ENCODE data around the gene YOD1. TPM values are rescaled to one million over a fixed set of nuclear protein-coding genes. Genes with fewer than 3 reads are reported as not detected.

YOD1 gene
- total RNA-seq, 1 donor from 2014 or later, result 5.5 TPM

- H3K27ac Mint-ChIP-seq (ENCODE audit: unreplicated experiment), result no peak overlapping the region
- no peaks in the 10 kb centered on the region for H3K27me3 Mint-ChIP-seq (ENCODE audit: low read depth)
- no peaks in the 10 kb centered on the region for H3K4me1 Mint-ChIP-seq (ENCODE audit: low read depth)
- H3K36me3 Mint-ChIP-seq (ENCODE audit: low read depth), result peaks cover 26% of the 10 kb centered on the region
- no peak for DNase-seq (ENCODE audit: low spot score)
- no peak overlapping the region for H3K4me3 Mint-ChIP-seq (ENCODE audit: unreplicated experiment)
- no peak for TF ChIP-seq CTCF (IDR thresholded peaks at IDR 0.05)
- H3K9me3 Mint-ChIP-seq (ENCODE audit: low read depth), result no peaks in the 10 kb centered on the region
Observed at GRCh38 chr1:207058878-207059867, 8.2 kb upstream of the YOD1 start.

GRCh38 chr1:207058252-207058651 is 7.2 kb upstream of the YOD1 start:
- no peak for DNase-seq (ENCODE audit: low spot score)
- Mint-ChIP-seq H3K4me3 (ENCODE audit: unreplicated experiment) (no peak overlapping the region), H3K27me3 (ENCODE audit: low read depth) (no peaks in the 10 kb centered on the region), H3K27ac (ENCODE audit: unreplicated experiment) (no peak overlapping the region), H3K4me1 (ENCODE audit: low read depth) (peaks cover 4% of the 10 kb centered on the region), H3K36me3 (ENCODE audit: low read depth) (peaks cover 20% of the 10 kb centered on the region), H3K9me3 (ENCODE audit: low read depth) (no peaks in the 10 kb centered on the region)
- TF ChIP-seq CTCF (IDR thresholded peaks at IDR 0.05), result no peak

GRCh38 chr1:207056673-207057072 is 5.7 kb upstream of the YOD1 start:
- no peak for DNase-seq (ENCODE audit: low spot score)
- peaks cover 7% of the 10 kb centered on the region for H3K36me3 Mint-ChIP-seq (ENCODE audit: low read depth)
- H3K27ac Mint-ChIP-seq (ENCODE audit: unreplicated experiment), result no peak overlapping the region
- no peak for TF ChIP-seq CTCF (IDR thresholded peaks at IDR 0.05)
- no peaks in the 10 kb centered on the region for H3K27me3 Mint-ChIP-seq (ENCODE audit: low read depth)
- peaks cover 19% of the 10 kb centered on the region for H3K4me1 Mint-ChIP-seq (ENCODE audit: low read depth)
- H3K4me3 Mint-ChIP-seq (ENCODE audit: unreplicated experiment), result no peak overlapping the region
- no peaks in the 10 kb centered on the region for H3K9me3 Mint-ChIP-seq (ENCODE audit: low read depth)

- Mint-ChIP-seq H3K27me3 (ENCODE audit: low read depth) (no peaks in the 10 kb centered on the region), H3K27ac (ENCODE audit: unreplicated experiment) (no peak overlapping the region), H3K9me3 (ENCODE audit: low read depth) (no peaks in the 10 kb centered on the region), H3K4me1 (ENCODE audit: low read depth) (peaks cover 27% of the 10 kb centered on the region), H3K4me3 (ENCODE audit: unreplicated experiment) (no peak overlapping the region), H3K36me3 (ENCODE audit: low read depth) (peaks cover 2% of the 10 kb centered on the region)
- no peak for TF ChIP-seq CTCF (IDR thresholded peaks at IDR 0.05)
- DNase-seq (ENCODE audit: low spot score), result no peak
Observed at GRCh38 chr1:207055386-207056001, 4.5 kb upstream of the YOD1 start.

GRCh38 chr1:207054491-207054890 is 3.5 kb upstream of the YOD1 start:
- Mint-ChIP-seq H3K27me3 (ENCODE audit: low read depth) (no peaks in the 10 kb centered on the region), H3K4me1 (ENCODE audit: low read depth) (peaks cover 31% of the 10 kb centered on the region), H3K27ac (ENCODE audit: unreplicated experiment) (no peak overlapping the region), H3K9me3 (ENCODE audit: low read depth) (no peaks in the 10 kb centered on the region), H3K4me3 (ENCODE audit: unreplicated experiment) (no peak overlapping the region), H3K36me3 (ENCODE audit: low read depth) (peaks cover 2% of the 10 kb centered on the region)
- no peak for DNase-seq (ENCODE audit: low spot score)
- TF ChIP-seq CTCF (IDR thresholded peaks at IDR 0.05), result no peak
